ENCODE results near the gene PPARA.

PPARA gene

DNA sequence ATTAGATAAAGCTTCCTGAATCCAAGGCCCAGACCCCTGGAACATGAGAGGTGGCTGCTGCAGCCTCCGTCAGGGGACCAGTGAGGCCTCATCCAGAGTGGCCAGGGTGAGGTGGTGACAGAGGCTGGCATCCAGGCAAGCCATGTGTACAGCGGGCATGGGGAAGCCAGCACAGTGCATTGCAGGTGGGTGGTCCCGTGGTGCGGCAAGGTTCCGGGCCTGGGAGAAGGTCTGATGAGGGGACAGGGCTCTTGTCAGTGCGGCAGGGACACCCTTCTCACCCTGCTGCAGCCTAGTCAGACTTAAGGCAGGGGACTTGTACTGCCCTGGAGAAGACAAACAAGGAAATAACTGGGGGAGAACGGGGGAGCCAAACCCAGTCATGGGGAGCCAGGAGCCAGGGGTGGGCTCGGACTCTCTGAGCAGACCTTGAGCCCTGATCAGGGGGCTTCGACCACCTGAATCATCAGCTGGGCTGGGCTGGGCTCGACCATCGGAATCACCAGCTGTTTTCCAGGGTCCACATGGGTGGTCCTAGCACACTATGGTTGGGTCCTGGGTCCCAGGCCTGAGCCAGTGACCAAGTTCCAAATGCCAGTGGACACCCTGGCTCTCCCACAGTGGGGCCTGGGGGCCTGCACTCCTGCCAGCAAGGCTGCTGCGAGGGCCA is 122.6 kb downstream of the PPARA start:
- no peak for DNase-seq (ENCODE audit: low read depth in 2 of 2)

DNA sequence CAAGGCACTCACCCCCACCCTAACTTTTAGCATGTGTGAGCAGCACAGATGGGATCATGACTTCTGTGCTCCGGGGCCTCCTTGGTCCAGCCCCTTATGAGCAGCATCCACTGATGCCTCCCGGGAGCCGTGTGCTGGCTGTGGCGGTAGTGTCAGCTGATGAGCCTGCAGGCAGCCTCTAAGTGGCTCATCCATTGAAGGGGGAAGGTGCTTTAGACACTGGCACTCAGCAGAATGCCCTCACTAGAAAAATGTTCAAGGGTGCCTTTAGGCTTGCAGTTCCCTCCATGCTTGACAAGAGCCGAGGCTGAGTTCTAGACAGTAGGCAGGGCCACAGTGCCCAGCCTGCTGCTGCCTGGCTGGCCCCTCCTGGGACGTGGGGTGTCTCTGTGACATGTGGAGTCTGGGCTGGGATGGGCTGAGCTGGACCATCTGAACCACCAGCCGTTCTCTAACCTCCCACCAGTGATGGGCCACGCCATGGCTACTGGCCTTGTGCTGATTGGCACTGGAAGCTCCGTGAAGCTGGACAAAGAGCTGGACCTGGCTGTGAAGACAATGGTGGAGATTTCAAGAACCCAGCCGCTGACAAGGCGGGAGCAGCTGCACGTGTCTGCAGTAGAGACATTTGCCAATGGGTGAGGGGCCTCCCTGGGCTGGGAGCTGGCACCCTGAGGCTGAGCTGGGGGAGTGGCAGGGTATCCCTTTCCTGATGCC is 123.3 kb downstream of the PPARA start:
- DNase-seq (ENCODE audit: low read depth in 2 of 2), result no peak

DNA sequence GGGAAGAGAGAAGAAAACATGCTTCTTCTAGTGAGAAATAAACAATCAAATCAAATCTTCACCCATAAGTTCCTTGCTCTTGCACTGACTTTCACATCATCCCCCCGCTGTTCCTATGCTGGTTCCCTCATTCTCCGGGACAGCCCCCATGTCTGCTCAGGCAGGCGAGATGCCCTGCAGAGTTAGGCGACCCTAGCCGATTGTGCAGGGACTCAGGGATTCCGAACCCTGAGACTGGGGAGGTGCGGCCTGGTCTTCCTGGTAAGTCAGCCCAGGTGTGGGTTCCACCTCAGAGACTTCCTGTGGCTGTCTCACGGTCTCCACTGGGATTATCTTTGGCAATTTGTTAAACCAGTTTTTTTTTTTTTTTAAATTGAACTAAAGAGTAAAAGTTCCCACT is 124.1 kb downstream of the PPARA start:
- DNase-seq (ENCODE audit: low read depth in 2 of 2), result no peak

DNA sequence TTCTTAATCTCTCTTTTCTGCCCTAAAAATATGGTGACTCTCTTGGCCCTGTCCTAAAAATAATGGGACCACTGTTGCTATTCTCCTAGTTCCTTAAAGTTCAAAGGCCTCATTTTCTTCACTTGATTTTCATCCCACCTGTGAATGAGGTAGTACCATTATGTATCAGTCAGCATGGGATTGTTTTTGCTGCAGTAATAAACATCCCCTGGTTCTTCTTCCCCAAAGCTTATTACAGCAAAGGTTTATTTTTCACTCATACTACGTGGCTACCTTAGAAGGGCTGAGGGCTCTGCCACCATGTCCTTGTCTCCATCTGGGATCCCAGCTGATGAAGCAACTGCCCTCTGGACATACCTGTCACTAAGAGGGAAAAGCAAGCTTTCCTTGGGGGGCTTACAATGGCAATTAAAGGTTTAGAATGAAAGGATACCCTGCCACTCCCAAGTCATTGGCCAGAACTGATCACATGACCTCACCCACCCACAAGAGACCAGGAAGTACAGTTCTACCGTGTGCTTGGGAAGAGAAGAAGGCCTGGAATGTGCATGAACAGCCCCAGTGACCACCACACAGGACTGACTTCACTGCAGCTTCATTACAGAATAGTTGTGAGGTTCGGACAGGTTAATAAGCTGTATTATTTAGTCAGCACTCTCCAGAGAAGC is 125.3 kb downstream of the PPARA start:
- DNase-seq (ENCODE audit: low read depth in 2 of 2), result no peak

DNA sequence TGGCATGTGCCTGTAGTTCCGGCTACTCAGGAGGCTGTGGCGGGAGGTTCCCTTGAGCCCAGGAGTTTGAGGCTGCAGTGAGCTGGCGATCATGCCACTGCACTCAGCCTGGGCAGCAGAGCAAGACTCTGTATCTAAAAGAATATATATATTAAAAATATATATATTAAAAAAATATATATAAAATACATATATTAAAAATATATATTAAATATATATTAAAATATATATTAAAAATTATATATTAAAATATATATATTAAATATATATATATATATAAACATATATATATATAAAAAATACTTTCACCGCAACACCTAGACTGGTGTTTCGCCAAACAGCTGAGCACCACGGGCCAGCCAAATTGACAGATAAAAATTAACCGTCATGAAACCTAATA is 126.2 kb downstream of the PPARA start:
- DNase-seq (ENCODE audit: low read depth in 2 of 2), result no peak

DNA sequence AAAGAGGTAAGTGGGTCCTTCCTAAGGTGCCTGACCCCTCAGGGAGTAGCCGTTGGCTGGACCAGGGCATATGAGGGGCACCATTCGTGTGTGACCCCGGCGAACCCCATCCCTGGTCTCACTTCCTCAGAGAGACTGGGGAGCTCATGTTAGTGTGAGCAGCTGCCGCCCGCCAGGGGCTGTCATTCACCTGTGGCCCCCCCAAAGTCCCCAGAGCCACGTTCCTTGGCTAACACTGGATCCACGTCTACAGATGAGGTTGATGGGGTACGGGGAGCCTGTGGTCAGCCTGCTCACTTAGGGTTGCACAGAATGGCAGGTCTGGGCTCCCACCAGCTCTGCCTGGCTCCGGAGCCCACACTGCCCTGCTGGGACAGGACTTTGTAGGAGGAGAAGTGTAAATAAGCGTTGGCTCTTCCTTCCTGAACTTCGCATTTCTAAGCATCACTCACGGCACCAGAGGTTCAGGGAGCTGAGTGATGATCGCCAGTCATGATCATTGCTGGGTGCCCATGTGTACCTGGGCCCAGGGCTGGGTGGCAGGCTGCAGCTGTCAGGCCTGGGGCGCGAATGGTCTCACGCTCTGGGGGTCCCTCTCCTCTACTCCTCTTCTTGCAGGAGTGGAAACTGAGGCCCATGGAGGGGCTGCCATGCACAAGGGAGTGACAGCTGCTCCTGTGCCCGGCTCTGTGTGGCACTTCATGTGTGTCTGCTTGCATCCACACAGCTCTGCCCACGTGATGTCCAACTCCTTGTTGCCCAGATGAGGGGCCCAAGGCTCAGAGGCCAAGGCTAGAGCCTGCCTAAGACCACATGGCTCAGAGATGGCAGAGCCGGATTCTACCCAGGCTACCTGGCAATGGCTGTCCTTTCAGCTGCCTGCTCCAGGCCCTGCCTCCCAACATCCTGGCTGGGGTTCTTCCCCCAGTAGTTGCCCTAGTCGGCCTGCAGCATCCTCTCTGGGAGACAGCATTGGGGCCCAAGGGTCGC is 128.6 kb downstream of the PPARA start:
- no peak for DNase-seq (ENCODE audit: low read depth in 2 of 2)

DNA sequence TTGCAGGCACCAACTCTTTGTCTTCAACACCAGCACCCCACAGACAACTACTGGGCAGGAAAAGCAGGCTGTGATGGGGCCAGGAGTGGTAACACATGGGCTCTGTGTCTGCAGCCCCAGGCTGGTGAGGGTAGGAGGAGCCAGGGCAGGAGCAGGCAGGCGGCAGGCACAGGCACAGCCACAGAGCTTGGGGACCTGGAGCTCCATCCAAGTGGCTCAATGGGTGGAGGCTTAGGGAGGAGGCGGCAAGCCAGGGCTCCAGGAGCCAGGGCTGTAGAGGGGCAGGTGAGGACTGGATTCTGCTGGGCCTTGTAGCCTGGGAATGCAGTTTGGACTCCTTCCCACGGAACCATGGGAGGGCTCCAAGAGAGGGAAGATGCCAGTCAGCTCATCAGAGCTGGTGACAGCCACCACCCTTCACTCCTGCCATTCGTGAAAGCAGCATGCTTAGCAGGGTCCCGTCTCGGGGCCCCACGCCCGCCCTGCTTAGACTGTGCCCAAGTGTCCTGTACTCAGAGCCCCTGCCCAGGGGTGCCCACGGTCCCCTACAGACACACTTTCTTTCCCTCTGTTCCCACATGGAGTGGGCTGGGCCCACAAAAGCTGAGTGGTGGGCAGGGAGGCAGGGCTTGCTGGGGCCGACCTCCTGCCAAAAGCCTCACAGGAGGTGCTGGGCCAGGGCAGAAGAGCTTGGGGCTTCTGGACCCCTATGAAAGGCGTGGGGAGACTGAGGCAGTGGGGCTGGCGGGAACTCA is 129.9 kb downstream of the PPARA start:
- no peak for DNase-seq (ENCODE audit: low read depth in 2 of 2)

DNA sequence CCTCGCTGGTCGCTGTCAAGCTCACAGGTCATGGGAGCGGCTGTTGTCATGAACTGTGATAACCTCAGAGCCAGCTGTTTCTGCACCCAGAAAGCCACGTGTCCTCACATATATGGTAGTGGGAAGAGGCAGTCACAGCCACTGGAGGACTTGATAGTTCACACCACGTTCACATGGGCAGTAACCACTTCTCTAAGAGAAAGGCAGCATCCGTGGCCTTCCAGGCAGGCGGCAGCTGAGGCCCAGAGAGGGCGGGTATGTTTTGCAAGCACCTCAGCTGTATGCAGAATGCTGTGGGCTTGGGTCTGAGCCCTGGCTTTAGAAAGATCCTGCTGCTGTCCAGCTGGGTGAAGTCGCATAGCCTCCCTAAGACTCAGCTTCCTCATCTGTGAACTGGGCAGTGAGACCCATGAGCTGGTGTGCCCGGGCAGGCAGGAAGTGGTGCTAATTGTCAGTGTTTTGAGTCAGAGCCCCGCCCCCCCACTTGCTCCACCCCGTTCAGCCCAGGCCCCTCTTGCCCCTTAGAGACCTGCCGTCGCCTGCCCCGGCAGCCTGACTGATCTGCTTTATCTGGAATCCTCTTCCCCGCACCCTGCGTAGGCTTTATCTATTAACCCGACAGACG is 130.8 kb downstream of the PPARA start:
- no peak for DNase-seq (ENCODE audit: low read depth in 2 of 2)

DNA sequence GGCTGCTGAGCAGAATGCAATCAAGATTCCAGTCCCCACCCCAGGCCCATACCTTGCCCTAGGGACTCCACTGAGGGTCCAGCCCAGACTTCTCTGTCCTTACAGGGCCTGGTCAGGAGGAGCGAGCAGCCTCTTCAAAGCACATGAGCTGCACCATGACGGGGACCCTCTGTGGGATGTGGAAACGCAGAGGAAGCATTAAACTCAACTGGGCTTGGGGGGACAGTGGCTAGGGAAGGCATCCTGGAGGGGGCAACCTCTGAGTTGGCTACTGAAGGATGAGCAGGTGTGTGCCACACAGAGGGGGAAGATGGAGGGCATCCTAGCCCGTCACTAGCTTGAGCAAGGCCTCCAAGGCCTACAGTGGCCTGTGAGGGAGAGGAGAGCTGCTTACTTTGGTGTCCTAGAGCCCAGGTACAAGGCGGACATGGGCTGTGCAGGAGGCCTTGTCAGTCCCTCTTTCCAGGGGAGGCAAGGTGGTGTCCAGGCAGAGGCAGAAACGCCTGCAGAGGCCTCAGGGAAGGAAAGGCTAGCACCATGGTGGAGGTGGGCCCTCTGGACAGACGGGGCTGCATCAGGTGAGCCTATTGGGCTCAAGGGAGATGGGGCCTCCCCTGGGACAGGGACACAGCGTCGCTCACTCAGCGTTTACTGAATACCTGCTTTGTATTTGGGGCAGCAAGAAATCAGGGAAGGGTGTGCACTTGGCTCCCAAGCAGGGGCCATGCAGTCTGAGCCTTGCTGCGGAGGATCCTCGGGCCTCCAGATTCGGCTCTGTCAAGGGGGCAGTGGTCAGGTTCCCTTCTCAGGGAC is 131.7 kb downstream of the PPARA start:
- DNase-seq (ENCODE audit: low read depth in 2 of 2), result no peak

DNA sequence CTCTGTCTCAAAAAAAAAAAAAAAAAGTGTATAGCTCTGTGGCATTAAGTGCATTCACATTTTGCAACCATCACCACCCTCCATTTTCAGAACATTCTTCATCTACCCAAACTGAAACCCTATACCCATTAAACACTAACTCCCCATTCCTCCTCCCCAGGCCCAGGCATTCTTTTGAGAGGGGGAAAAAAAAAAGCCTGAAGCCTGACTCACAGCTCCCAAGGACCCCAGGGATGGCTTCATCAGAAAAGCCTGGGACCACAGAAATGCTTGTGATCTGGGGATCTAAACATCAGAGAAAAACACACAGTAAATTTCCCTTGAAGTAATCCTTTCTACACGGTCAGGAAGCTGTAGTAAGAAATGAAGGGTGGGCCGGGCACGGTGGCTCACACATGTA is 135.7 kb downstream of the PPARA start:
- no peak for DNase-seq (ENCODE audit: low read depth in 2 of 2)

DNA sequence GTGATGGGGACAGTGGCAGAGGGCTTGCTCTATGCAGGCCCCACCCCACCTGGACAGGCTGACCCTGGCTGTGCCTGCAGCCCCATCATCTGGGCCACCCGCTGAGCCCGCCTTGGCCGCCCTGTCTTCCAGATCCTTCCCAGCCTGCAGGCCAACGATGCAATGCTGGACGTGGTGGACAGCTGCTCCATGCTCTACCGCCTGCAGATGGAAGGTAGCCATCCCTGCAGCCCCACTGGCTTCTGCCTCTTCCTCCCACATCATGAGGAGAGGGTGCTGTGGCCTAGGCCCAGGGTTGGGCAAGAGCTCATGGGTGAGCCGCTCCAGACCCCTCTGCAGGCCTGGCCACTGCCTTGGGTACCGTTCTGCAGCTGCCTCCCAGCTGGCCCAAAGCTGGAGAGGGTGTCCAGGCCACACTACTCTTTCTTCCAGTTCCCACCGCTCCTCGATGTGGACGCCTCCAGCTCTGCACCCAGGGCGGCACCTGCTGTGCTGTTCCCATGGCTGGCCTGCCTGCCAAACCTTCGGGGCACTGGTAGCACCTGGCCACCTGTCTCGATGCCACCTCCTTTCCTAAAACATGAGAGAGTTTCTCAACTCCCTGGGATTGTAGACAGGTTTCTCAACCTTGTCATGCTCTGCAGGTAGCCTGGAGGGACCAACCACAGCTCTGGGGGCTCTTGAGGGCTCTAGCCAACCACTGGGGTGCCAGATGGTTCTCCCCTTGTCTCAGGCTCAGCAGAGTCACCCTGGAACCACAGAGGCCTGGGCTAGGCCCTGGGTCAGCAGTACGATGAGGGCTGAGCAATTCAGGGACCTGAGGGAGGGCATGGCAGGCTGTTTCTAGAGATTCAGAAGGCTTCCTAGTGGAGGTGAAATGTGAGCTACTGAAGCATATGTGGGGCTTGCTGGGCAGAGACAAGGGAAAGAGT is 136.9 kb downstream of the PPARA start:
- no peak for DNase-seq (ENCODE audit: low read depth in 2 of 2)

DNA sequence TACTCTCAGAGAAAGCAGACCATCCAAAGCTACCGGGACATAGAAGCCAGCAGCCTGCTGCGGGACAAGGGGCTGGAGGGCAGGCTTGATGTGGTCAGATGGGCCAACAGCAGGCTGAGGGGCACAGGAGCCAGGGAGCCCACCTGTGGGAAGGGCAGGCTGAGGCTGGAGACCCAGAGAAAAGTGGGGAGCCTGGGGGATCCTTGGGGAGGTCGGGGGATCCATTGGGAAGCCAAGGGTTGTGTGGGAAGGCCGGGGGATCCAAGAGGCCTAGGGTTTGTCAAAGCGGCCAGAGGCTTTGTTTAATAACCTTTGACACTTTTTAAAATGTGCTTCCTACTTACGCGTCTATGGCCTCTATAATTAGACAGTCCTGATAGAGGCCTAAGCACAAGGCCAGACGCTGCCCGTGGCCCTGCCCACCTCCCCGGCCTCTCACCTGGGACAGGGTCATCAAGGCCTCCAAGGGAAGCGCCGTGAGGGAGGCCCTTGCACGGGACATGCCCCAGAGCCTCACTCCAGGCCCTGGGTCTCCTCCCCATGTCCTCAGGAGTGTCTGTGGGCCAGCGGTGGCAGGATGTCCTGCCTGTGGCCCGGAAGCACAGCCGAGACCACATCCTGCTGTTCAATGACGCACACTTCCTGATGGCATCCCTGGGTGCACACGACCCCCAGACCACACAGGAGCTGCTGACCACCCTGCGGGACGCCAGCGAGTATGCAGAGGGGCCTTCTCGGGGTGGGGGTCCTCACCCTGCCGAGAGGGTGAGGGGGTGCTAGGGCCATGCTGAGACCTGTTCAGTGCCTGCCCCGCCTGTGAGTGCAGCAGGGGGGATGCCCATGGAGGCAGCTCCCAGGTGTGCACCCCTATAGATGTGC is 137.8 kb downstream of the PPARA start:
- peak in 1 of 2 donors; percentile 26 for DNase-seq (ENCODE audit: low read depth in 2 of 2)

DNA sequence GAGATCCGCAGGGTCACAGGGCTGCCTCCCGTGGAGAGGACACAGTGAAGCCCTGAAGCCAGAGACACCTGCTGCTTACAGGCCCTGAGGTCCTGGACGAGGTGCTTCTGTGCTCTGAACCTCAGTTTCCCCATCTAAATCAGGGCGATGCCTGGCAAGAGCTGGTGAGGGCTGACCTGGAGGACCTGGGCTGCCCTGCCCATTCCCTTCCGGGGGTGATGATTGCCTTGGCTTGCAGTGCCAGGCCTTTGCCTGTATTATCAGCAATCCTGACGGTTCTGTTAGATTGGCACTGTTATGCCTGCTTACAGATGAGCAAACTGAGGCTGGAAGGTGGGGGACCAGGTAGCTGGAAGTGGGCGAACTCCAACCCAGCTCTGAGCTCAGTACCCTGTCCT is 138.5 kb downstream of the PPARA start:
- no peak for DNase-seq (ENCODE audit: low read depth in 2 of 2)

DNA sequence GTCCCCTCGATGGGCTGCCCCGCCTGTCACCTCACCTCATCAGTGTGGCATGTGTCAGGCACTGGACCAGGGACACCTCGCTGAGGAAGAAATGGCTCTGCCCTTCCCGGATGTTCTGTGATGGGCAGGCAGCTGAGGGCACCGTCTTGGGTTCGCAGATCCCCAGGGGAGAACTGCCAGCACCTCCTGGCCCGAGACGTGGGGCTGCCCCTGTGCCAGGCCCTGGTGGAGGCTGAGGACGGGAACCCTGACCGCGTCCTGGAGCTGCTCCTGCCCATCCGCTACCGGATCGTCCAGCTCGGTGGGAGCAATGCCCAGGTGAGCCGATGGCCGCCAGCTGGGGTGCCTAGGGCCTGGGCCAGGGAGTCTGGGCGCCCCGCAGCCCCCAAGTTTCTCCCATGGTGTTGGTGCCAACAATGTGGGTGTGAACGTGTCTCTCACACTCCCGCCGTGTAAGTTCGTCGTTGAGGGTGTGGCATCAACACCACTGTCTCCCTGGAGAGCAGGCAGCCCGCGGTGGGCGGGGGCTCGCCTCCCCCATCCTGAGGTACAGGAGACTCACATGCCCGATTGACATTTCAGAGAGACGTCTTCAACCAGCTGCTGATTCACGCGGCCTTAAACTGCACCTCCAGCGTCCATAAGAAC is 139.0 kb downstream of the PPARA start:
- DNase-seq (ENCODE audit: low read depth in 2 of 2), result no peak

DNA sequence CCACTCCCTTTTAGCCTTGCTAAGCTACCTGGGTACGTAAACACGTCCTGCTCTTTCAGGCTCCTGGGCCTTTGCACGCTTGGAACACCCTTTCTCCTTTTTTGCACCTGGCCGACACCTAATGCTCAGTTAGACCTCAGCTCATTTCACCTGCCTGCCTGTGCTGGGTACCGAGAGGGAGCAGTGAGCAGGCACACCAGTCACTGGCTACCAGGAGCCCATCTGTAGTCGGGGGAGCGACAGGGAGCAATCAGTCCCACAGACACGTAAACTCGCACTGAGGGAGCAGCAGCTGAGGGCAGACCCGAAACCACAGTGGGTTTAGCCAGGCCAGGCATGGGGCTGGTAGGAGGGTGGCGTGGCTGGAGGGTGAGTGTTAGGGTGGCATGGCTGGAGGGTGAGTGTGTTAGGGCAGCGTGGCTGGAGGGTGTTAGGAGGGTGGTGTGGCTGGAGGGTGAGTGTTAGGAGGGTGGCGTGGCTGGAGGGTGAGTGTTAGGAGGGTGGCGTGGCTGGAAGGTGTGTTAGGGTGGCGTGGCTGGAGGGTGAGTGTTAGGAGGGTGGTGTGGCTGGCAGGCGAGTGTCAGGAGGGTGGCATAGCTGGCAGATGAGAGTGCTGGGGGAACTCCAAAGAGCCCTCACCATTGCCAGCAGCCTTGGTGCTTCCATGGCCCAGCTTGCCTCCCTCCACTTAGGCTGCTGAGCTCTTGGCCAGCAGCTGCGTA is 140.0 kb downstream of the PPARA start:
- DNase-seq (ENCODE audit: low read depth in 2 of 2), result no peak
